Left lobe of liver (tissue), 2 donors: ENCODE data around the gene ITGA7. TPM values are rescaled to one million over a fixed set of nuclear protein-coding genes. Genes with fewer than 3 reads are reported as not detected.

Experiments used
- ATAC-seq: fragments of 200-7000 bp; cut with Tn5 transposase; one replicate; pipeline ENCODE4 v1.9.1; 2020; ENCODE audit warnings: mild to moderate bottlenecking, moderate library complexity
- DNase-seq: peaks from one replicate; pipeline ENCODE4 v3.0.0-alpha.2; 2020; ENCODE audit warnings: low spot score
- total RNA-seq: library from RNA; stranded (reverse); gene quantifications from one replicate; pipeline ENCODE4 v1.2.1, GENCODE V29; 2021
- donor health status: DM: no; HTN: no; CAD: no; lungs with moderate emphysema.
- donor health status: DM: no; HTN: yes; CAD: no.

ITGA7 gene
- total RNA-seq, 1 donor from 2014 or later = 16.9 TPM

DNA sequence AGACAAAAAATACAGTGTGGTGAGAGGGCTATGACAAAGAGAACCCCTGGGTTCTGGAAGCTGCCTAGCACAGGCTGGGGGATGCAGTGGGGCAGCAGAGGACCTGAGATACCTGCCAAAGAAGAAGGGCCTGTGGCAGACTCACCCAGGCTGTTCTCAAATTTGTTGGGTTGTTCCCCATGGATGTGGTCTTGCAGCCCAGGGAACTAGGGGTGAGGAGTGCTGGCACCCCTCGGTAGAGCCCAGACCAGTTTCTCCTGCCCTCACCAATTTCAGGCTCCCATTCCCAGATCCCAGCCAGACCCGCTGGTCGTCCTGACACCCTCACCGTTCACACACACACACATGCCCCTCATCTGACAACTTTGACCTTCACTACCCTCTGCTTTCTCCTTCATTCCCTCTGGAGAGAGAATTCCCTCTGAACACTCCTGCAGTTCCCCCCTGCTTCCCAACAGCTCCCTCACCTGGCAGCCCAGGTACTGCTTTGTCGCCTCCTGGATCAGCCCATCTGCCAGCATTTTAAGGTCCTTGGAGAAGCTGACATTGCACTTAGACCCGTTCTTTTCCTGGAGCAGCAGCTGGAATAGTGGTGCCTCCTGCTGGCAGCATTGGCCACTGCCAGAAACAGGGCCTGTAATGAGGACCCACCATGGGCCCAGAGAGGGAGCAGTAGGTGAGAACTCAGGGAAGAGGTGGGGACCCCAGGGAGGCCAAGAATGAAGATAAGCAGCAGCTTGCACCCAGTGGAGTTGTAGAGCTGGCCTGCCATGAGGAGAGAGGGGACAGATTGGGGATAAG is 29.3 kb upstream of the ITGA7 start:
- DNase-seq = peak; percentile 77
- ATAC-seq = peak; percentile 86

DNA sequence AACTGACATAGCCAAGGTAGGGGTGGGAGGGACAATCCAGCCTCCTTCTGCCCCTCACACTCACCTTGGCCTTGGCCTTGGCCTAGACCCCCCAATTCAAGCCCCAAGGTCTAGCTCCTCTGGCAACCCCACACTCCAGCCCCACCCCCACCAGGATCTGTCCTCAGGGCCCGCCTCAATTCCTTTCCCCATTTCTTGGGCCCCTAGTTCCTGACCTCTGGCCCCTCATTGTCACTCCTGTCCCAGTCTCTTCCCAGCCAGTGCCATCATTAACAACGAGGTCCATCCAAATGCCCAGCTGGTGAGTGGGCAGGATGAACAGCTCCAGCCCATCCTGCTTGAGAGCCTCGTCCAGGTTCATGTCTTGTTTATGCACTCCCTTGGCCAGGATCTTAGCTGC is 28.4 kb upstream of the ITGA7 start:
- ATAC-seq (no peak), DNase-seq (no peak)

GRCh38 chr12:55734595-55734994 is 26.9 kb upstream of the ITGA7 start:
- DNase-seq = no peak

DNA sequence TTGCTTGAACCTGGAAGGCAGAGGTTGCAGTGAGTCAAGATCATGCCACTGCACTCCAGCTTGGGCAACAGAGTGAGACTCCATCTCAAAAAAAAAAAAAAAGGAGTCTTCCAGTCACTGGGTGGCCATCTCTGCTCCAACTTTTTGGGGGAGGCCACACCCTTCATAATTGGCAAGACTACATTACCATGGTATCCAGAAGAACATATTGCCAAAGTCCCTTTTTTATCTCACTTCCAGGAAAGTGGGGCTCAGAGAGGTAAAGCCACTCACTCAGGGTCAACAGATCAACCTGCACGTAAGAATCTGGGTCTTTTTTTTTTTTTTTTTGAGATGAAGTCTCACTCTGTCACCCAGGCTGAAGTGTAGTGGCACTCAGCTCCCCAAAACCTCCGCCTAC is 26.2 kb upstream of the ITGA7 start:
- ATAC-seq (no peak), DNase-seq (no peak)

More at GRCh38 chr12:55734595-55734994, 26.9 kb upstream of the ITGA7 start:
- ATAC-seq = no peak

- no peak for ATAC-seq
- DNase-seq = no peak
Measured at GRCh38 chr12:55733021-55733555, 25.4 kb upstream of the ITGA7 start.

GRCh38 chr12:55732288-55732687 is 24.6 kb upstream of the ITGA7 start:
- DNase-seq (peak; percentile 39), ATAC-seq (no peak)

GRCh38 chr12:55729819-55730818 is 22.4 kb upstream of the ITGA7 start:
- no peak for DNase-seq
- ATAC-seq = no peak

- peak; percentile 86 for ATAC-seq
Measured at GRCh38 chr12:55728939-55729818, 21.5 kb upstream of the ITGA7 start, which contains the start of gene CD63. Gene CD63, minus strand, starts transcription at chr12:55729009. Its CDS starts 668 bp downstream, at chr12:55728341.

GRCh38 chr12:55728186-55728938 is 20.7 kb upstream of the ITGA7 start:
- ATAC-seq = peak; percentile 41
- peak; percentile 71 for DNase-seq

More at GRCh38 chr12:55728939-55729818, 21.5 kb upstream of the ITGA7 start, which contains the start of gene CD63:
- peak; percentile 87 for DNase-seq

DNA sequence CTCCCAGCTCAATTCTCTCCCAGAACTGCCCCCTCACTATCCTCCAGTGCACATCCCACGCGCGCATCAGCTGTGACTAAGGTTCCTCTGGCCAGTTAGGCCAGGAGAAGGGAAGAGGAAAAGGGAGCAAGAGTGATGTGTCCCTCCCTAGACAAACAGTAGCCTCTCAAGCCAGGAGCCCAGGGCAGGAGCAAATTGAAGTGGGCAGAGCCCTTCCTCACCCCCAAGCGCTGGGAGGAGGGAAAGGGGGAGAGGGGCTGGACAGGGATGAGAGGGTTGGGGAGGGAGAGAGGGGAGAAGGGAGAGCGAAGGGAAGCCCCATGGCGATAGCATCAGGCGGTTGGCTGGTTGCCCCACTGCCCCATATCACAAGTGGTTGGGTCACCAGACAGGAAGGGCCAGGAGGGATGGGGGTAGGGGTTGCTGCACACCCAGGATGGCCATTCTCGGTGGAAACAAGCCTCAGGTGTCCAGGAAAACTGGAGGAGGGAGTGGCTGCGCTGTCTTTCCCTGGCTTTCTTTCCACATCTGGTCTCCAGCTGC is 20.0 kb upstream of the ITGA7 start:
- ATAC-seq (no peak), DNase-seq (peak; percentile 62)

- ATAC-seq = no peak
- DNase-seq = no peak
Measured at GRCh38 chr12:55726971-55727370, 19.3 kb upstream of the ITGA7 start.

DNA sequence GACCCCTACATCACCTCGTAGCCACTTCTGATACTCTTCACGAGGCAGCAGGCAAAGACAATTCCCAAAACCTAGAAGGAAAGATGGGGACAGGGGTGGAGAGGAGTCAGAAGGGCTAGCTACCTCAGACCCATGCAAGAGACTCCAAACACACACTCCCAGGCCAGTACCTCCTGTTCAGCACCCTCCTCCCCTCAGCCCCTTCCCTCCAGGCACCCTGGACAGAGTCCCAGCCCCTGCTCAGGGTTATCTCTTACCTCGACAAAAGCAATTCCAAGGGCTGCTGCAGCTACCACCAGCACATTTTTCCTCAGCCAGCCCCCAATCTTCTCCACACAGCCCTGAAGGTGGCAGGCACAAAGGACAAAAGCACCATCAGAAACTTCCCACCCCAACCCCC is 17.9 kb upstream of the ITGA7 start:
- DNase-seq = no peak
- ATAC-seq = no peak

GRCh38 chr12:55724940-55725309 is 17.2 kb upstream of the ITGA7 start:
- ATAC-seq = no peak
- DNase-seq = no peak

DNA sequence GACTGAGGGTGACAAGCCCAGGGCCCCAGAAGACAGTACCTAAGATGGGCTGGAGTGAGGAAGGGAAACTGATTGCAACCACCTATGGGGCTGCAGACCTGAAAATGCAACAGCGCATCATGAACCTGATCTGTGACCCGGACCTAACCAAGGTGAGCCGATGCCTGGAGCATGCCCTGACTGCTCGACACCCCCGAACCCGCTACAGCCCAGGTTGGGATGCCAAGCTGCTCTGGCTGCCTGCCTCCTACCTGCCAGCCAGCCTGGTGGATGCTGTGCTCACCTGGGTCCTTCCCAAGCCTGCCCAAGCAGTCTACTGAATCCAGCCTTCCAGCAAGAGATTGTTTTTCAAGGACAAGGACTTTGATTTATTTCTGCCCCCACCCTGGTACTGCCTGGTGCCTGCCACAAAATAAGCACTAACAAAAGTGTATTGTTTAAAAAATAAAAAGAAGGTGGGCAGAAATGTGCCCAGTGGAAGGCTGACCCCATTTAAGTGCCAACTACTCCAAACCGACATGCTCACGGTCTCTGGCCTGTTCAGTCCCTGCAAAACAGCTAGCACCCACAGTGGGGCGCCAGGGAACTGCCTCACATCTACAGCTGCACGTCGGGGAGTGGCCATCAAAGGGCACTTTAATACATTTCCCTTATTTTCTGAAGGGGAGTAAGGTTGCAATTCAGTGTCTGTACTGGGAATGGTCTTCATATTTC is 16.7 kb upstream of the ITGA7 start:
- peak; percentile 10 for ATAC-seq
- DNase-seq = no peak

- ATAC-seq = no peak
- no peak for DNase-seq
Measured at GRCh38 chr12:55723516-55724225, 16.0 kb upstream of the ITGA7 start.

DNA sequence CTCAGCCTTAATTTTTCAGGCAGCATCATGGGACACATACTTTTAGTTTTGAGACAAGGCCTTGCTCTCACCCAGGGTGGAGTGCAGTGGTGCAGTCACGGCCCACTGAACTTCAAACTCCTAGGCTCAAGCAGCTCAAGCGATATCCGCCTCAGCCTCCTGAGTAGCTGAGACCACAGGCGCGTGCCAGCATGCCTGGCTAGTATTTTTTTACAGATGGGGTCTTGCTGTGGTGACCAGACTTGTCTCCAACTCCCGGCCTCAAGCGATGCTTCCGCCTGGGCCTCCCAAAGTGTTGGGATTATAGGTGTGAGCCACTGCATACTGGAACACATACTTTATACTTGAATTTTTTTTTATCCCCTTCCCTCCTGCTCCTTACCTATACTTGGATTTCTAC is 15.2 kb upstream of the ITGA7 start:
- DNase-seq (no peak), ATAC-seq (no peak)

DNA sequence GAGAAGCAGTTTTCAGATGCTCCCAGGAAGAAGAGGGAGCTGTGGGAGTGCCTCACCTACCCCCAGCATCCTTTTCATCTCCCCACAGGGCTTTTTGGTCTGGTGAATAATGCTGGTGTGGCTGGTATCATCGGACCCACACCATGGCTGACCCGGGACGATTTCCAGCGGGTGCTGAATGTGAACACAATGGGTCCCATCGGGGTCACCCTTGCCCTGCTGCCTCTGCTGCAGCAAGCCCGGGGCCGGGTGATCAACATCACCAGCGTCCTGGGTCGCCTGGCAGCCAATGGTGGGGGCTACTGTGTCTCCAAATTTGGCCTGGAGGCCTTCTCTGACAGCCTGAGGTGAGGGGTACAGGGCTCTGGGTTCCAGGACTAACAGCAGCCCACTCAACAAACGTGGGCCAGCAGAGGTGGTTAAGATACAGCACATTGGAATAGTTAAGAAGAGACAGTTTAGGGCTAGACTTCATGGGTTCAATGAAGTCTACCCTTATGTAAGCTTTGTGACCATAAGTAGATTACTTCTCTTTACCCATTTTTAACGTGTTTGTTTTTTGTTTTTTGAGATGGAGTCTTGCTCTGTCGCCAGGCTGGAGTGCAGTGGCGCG is 14.0 kb upstream of the ITGA7 start:
- no peak for DNase-seq
- no peak for ATAC-seq
